ENCODE results near the gene LPP. TPM values are rescaled to one million over a fixed set of nuclear protein-coding genes. Genes with fewer than 3 reads are reported as not detected.

LPP gene
- total RNA-seq, 1 experiment from 2014 or later, result 54.0 TPM

- Histone ChIP-seq H3K4me1 (ENCODE audit: control insufficient read depth in 1 of 2, insufficient read depth in 2 of 2, low read length in 2 of 2) (no peaks in the 10 kb centered on the region), H3K9me3 (ENCODE audit: control insufficient read depth in 1 of 2, insufficient read depth in 1 of 2, low read depth in 1 of 2, low read length in 2 of 2) (no peaks in the 10 kb centered on the region), H3K4me2 (ENCODE audit: low read length) (no peak overlapping the region), H4K20me1 (ENCODE audit: insufficient read depth) (peaks cover 1% of the 10 kb centered on the region; the same call in 1 of the 2 replicates), H3K27me3 (ENCODE audit: insufficient read depth, low read length) (no peaks in the 10 kb centered on the region), H3K4me3 (replicated peaks in 1 of 2; ENCODE audit: low read depth in 1 of 2, low read length in 2 of 2) (no peak overlapping the region), H3K79me2 (ENCODE audit: insufficient read depth, low read length) (no peaks in the 10 kb centered on the region), H3K27ac (ENCODE audit: low read depth, low read length) (no peak overlapping the region), H3K9ac (ENCODE audit: low read length) (no peak overlapping the region), H2AFZ (ENCODE audit: low read depth, low read length, poor library complexity, severe bottlenecking) (no peak overlapping the region), H3K9me2 (ENCODE audit: insufficient read depth) (no peaks in the 10 kb centered on the region), H3K36me3 (ENCODE audit: control insufficient read depth in 1 of 2, insufficient read depth in 2 of 2, low read length in 2 of 2) (no peaks in the 10 kb centered on the region)
- POLR2A ChIA-PET, result no interaction called here
- no peak for TF ChIP-seq SIN3A (IDR thresholded peaks at IDR 0.05; ENCODE audit: low read depth)
- TF ChIP-seq SRF (IDR thresholded peaks at IDR 0.05; ENCODE audit: low read depth), result no peak
- no peak for TF ChIP-seq MAX (IDR thresholded peaks at IDR 0.05)
- no peak for TF ChIP-seq ZNF274 (IDR thresholded peaks at IDR 0.05; ENCODE audit: low read depth, low read length)
- no peak for TF ChIP-seq EGR1 (IDR thresholded peaks at IDR 0.05; ENCODE audit: low read depth)
- TF ChIP-seq EZH2 (IDR thresholded peaks at IDR 0.05), result no peak
- no TSS peak for BruUV-seq (replicated peaks)
- RAD21 ChIA-PET (ENCODE audit: low non-redundant PET in 1 of 2, low total read pairs in 2 of 2, uncharacterized antibody in 2 of 2, unreplicated experiment in 2 of 2), result no interaction called here
- no peak for DNase-seq (ENCODE audit: low read depth, low spot score)
- CTCF ChIA-PET, result interaction anchor here (1.7 kb wide), 1 partner anchor 13 kb away, joined by 3 read pairs; no protein-coding TSS in a partner anchor
- ATAC-seq, result no peak
- intact Hi-C loops (cut with micrococcal nuclease), result no loop called here
These were observed 493.3 kb downstream of the LPP start for GRCh38 chr3:188647237-188647636.

DNA sequence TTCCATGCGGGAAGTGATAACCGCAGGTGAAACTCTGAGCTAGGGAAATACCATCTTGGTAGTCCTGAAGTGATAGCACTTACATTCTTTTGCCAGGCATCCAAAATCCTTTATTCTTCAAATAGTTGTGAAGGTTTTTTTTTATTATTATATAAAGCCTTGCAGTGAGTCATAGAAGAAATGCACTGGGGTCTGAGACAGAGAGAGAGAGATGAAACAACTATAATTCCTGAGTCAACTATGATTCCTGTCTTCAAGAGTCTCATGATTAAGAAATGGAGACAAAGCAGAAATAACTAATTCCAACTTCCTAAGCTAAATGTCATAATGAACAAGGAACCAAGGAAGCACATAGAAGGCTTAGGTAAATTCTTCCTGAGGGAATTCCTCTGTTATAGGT lies 495.6 kb downstream of the LPP start:
- H3K79me2 ChIP-seq (ENCODE audit: insufficient read depth, low read length), result no peaks in the 10 kb centered on the region
- H3K36me3 ChIP-seq (ENCODE audit: control insufficient read depth in 1 of 2, insufficient read depth in 2 of 2, low read length in 2 of 2), result no peaks in the 10 kb centered on the region
- CTCF ChIA-PET, result no interaction called here
- no peak overlapping the region for H3K9ac ChIP-seq (ENCODE audit: low read length)
- H3K9me2 ChIP-seq (ENCODE audit: insufficient read depth), result no peaks in the 10 kb centered on the region
- DNase-seq (ENCODE audit: low read depth, low spot score), result no peak
- no peak overlapping the region for H3K27ac ChIP-seq (ENCODE audit: low read depth, low read length)
- ATAC-seq, result no peak
- H3K4me2 ChIP-seq (ENCODE audit: low read length), result no peak overlapping the region
- H2AFZ ChIP-seq (ENCODE audit: low read depth, low read length, poor library complexity, severe bottlenecking), result no peak overlapping the region
- POLR2A ChIA-PET, result no interaction called here
- H4K20me1 ChIP-seq (ENCODE audit: insufficient read depth), result peaks cover 4% of the 10 kb centered on the region; the same call in 1 of the 2 replicates
- H3K4me1 ChIP-seq (ENCODE audit: control insufficient read depth in 1 of 2, insufficient read depth in 2 of 2, low read length in 2 of 2), result no peaks in the 10 kb centered on the region
- no peaks in the 10 kb centered on the region for H3K9me3 ChIP-seq (ENCODE audit: control insufficient read depth in 1 of 2, insufficient read depth in 1 of 2, low read depth in 1 of 2, low read length in 2 of 2)
- BruUV-seq (replicated peaks), result no TSS peak
- intact Hi-C loops (cut with micrococcal nuclease), result no loop called here
- H3K4me3 ChIP-seq (replicated peaks in 1 of 2; ENCODE audit: low read depth in 1 of 2, low read length in 2 of 2), result no peak overlapping the region
- no peaks in the 10 kb centered on the region for H3K27me3 ChIP-seq (ENCODE audit: insufficient read depth, low read length)
- RAD21 ChIA-PET (ENCODE audit: low non-redundant PET in 1 of 2, low total read pairs in 2 of 2, uncharacterized antibody in 2 of 2, unreplicated experiment in 2 of 2), result no interaction called here
- TF ChIP-seq ELF1 (IDR thresholded peaks at IDR 0.05; ENCODE audit: borderline replicate concordance, low read depth) (no peak), ZNF274 (IDR thresholded peaks at IDR 0.05; ENCODE audit: low read depth, low read length) (no peak), YY1 (IDR thresholded peaks at IDR 0.05; ENCODE audit: extremely low read depth, insufficient replicate concordance, low read depth, low read length) (no peak), CEBPB (IDR thresholded peaks at IDR 0.05; ENCODE audit: low read depth) (no peak), JUND (IDR thresholded peaks at IDR 0.05) (no peak), TCF7L2 (IDR thresholded peaks at IDR 0.05; ENCODE audit: borderline replicate concordance, extremely low read depth, insufficient read depth, insufficient read length) (no peak), FOSL1 (IDR thresholded peaks at IDR 0.05; ENCODE audit: low read depth) (no peak), EGR1 (IDR thresholded peaks at IDR 0.05; ENCODE audit: low read depth) (no peak), EZH2 (IDR thresholded peaks at IDR 0.05) (no peak), RAD21 (IDR thresholded peaks at IDR 0.05; ENCODE audit: low read depth) (no peak)
- TF ChIP-seq, protein P1, sequence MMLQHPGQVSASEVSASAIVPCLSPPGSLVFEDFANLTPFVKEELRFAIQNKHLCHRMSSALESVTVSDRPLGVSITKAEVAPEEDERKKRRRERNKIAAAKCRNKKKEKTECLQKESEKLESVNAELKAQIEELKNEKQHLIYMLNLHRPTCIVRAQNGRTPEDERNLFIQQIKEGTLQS (IDR thresholded peaks at IDR 0.05), result no peak
- TF ChIP-seq, protein P2, sequence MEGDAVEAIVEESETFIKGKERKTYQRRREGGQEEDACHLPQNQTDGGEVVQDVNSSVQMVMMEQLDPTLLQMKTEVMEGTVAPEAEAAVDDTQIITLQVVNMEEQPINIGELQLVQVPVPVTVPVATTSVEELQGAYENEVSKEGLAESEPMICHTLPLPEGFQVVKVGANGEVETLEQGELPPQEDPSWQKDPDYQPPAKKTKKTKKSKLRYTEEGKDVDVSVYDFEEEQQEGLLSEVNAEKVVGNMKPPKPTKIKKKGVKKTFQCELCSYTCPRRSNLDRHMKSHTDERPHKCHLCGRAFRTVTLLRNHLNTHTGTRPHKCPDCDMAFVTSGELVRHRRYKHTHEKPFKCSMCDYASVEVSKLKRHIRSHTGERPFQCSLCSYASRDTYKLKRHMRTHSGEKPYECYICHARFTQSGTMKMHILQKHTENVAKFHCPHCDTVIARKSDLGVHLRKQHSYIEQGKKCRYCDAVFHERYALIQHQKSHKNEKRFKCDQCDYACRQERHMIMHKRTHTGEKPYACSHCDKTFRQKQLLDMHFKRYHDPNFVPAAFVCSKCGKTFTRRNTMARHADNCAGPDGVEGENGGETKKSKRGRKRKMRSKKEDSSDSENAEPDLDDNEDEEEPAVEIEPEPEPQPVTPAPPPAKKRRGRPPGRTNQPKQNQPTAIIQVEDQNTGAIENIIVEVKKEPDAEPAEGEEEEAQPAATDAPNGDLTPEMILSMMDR (IDR thresholded peaks at IDR 0.05 in 2 of 3, conservative IDR thresholded peaks at IDR 0.05 in 1 of 3; ENCODE audit: borderline replicate concordance in 1 of 3, insufficient read depth in 1 of 3, low read depth in 2 of 3, low read length in 2 of 3), result no peak
- TF ChIP-seq, protein P3, sequence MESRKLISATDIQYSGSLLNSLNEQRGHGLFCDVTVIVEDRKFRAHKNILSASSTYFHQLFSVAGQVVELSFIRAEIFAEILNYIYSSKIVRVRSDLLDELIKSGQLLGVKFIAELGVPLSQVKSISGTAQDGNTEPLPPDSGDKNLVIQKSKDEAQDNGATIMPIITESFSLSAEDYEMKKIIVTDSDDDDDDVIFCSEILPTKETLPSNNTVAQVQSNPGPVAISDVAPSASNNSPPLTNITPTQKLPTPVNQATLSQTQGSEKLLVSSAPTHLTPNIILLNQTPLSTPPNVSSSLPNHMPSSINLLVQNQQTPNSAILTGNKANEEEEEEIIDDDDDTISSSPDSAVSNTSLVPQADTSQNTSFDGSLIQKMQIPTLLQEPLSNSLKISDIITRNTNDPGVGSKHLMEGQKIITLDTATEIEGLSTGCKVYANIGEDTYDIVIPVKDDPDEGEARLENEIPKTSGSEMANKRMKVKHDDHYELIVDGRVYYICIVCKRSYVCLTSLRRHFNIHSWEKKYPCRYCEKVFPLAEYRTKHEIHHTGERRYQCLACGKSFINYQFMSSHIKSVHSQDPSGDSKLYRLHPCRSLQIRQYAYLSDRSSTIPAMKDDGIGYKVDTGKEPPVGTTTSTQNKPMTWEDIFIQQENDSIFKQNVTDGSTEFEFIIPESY (IDR thresholded peaks at IDR 0.05; ENCODE audit: extremely low read depth, insufficient replicate concordance, low read length), result no peak
